HG03457 (cell line): ENCODE results near the gene LRRC1.

Source experiments
- ATAC-seq: cut with Tn5 transposase; IDR thresholded peaks from one replicate; pipeline ENCODE4 v1.9.1; 2021; ENCODE audit warnings: moderate number of reproducible peaks; ENCODE audit not compliant: unreplicated experiment

The LRRC1 gene

GRCh38 chr6:53951383-53951782, 156.6 kb downstream of the LRRC1 start:
- no peak for ATAC-seq

- ATAC-seq, result peak; percentile 86
These were observed 161.4 kb downstream of the LRRC1 start for GRCh38 chr6:53956068-53956711.

GRCh38 chr6:53956804-53957203, 162.0 kb downstream of the LRRC1 start:
- no peak for ATAC-seq

GRCh38 chr6:53959717-53960116, 164.9 kb downstream of the LRRC1 start:
- no peak for ATAC-seq

GRCh38 chr6:53960311-53960710, 165.5 kb downstream of the LRRC1 start:
- no peak for ATAC-seq

GRCh38 chr6:53961679-53962370, 167.0 kb downstream of the LRRC1 start:
- no peak for ATAC-seq

- ATAC-seq, result no peak
These were observed 167.8 kb downstream of the LRRC1 start for GRCh38 chr6:53962646-53963045.

GRCh38 chr6:53967415-53967814, 172.6 kb downstream of the LRRC1 start:
- ATAC-seq, result no peak
